ENCODE data around the gene ABCE1.
"Not testable (repeated sequence)": the region's sequence is repeated elsewhere in the genome, so short reads cannot be mapped to it uniquely, and the experiment has no call there.

Gene ABCE1

GRCh38 chr4:145102619-145103018 lies 4.5 kb downstream of the ABCE1 start:
- no peak for DNase-seq (ENCODE audit: low read depth)

- DNase-seq (ENCODE audit: low read depth) = no peak
These were observed 5.4 kb downstream of the ABCE1 start for GRCh38 chr4:145103496-145103895.

- no peak for DNase-seq (ENCODE audit: low read depth)
These were observed 9.0 kb downstream of the ABCE1 start for GRCh38 chr4:145107126-145107525.

DNA sequence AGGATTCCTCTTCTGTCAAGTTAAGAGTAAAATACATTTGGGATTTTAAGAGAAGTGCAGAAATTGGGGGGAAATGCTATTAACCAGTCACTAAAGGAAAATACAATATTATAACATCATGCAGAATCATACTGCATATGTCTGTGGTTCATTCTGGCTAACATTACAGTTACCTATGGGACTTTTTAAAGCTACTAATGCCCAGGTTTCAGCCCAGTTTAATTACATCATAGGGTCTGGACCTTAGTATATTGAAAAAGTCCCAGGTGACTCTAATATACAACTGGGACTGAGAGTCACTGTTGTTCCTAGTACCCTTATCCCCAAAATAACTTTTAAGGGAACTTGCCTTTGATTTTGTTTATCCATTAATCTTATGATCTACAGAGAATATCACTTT lies 10.0 kb downstream of the ABCE1 start:
- DNase-seq (ENCODE audit: low read depth) = no peak

DNA sequence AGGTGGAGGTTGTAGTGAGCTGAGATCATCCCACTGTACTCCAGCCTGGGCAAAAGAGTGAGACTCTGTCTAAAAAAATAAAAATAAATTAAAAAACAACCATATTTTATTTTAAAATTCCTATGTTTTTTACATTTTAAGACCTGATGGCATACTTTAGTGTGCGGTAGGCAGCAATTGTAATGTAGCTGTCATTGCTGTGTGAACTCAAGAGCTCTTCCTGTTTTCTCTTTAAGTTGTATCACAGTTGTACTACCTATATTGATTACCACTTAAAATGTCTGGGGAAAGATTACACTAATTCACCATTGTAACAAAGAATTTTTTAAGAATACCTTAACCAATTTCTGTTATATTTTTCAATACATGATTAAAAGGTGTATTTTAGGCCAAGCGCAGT lies 27.3 kb downstream of the ABCE1 start:
- DNase-seq (ENCODE audit: low read depth) = no peak

DNA sequence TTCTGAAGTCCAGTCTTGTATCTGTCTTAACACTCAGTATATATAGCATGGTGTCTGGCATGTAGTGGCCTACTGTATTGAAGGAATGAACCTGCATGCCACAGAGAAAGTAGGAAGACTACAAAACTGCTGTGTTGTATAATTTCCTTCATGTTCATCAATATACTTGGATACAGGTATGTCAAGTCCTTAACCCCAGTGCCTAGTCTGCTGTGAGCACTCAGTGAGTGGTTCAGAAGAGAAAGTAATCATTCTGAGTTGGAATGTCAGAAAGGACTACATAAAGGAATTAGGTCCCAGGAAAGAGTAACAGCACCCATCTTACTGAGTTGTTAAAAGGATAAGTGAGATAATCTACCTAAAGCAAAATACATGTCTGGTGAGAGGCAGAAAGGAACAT lies 32.0 kb downstream of the ABCE1 start:
- no peak for DNase-seq (ENCODE audit: low read depth)

GRCh38 chr4:145130788-145131399 lies 32.8 kb downstream of the ABCE1 start:
- DNase-seq (ENCODE audit: low read depth) = no peak

GRCh38 chr4:145131848-145132247 lies 33.7 kb downstream of the ABCE1 start:
- no peak for DNase-seq (ENCODE audit: low read depth)

GRCh38 chr4:145132511-145133098 lies 34.5 kb downstream of the ABCE1 start:
- no peak for DNase-seq (ENCODE audit: low read depth)

DNA sequence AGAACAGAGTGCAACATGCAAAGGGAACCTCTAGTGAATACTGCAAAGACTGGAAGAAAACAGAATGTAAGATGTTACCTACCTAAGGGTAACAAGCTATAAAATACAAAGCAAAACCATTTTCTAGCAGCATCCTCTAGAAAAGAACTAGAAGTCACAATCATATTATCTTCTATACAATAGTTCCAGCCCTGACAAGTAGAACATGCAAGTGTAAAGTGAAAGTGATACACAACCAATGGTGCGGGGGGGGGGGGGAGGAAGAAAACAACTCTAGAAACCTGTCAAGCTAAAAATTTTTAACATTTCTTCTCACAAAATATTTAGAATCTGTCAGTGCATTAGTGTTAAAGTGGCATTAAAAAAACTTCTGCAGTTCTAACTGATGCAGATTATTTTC lies 38.1 kb downstream of the ABCE1 start:
- not testable (repeated sequence) for DNase-seq (ENCODE audit: low read depth)

DNA sequence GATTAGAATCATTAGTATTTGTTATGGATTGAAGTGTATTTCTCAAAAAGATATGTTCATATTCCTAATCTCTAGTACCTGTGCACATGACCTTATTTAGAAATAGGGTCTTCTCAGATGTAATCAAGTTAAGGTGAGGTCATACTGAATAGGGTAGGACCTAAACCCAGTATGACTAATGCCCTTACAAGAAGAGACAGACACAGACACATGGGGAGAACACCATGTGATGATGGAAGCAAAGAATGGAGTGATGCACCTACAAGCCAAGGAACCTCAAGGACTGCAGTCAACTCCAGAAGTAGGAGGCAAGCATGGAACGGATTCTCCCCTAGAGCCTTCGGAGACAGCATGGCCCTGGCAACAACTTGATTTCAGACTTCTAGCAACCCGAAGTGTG lies 50.9 kb downstream of the ABCE1 start:
- no peak for DNase-seq (ENCODE audit: low read depth)

DNA sequence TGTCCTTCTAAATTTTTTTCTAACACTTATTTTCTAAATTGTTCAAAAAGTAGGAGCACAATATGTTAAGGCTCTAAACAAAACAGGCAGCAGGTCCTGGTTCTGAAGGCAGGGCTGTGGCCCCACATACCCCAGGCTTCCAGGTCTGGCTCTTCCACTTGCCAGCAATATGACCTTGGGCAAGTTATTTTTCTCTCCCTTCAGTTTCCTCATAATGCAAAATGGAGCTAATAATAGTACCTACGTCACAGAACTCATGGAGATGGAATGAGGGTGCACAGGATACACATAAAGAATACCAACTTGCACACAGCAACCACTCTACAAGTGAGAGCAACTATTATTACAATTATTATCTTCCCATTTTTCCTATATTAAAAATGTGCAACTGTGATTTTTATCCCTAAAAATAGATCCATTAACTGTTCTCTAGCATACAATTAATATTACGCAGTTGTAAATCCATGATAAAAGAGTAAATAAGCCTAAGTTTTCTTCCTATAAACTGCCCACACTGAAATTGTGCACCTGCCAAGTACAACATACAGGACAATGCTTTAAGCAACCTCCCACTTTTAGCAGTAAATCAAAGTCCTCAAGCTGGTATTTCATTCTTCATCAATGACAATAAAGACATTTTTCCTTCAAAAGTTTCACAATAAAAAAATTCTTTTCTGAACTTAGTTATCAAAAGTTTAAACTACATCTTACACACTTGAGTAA lies 55.2 kb downstream of the ABCE1 start:
- DNase-seq (ENCODE audit: low read depth) = no peak

- no peak for DNase-seq (ENCODE audit: low read depth)
These were observed 55.8 kb downstream of the ABCE1 start for GRCh38 chr4:145153904-145154298.

DNA sequence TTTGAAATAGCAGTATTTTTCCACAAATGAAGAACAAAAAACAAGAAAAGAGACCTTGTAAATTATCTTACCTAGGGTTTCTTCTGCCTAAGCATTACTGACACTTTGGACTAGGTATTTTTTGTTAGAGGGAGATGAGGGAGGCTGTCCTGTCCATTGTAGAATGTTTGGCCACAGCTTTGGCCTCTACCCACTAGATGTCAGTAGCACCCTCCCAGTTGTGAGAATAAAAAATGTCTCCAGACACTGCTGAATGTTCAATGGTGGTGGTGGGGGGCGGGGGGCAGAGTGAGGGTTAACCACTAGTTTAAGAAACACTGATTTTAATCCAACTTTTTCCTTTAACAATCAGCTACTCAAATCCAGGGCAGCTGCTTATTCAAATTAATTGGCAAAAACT lies 56.5 kb downstream of the ABCE1 start:
- DNase-seq (ENCODE audit: low read depth) = no peak

DNA sequence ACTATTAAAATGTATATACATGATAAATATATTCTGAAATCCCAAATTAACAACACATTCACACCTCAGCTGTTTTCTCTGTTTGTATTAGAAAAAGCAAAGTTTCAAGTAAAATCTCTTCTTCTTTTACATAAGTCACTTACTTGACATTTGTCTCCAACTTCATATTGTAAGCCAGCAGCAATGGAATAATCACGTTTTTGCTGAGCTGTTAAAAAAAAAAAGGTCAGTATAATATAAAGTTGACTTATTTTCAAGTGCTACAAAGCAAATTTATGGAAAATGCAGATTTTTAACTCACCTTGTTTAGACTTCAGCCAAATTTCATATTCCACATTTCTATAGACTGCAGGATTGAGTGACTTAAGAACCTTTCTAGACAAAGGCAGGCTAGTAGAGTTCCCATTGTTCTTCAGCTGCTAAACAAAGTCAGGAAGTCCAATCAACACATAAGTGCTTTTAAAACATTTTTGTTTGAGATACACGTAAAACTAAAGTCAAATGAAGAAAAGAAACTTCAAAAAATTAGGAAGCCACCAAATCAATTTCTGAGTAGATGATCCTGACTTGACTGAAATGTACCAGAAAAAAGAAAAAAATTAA lies 57.3 kb downstream of the ABCE1 start:
- no peak for DNase-seq (ENCODE audit: low read depth)

DNA sequence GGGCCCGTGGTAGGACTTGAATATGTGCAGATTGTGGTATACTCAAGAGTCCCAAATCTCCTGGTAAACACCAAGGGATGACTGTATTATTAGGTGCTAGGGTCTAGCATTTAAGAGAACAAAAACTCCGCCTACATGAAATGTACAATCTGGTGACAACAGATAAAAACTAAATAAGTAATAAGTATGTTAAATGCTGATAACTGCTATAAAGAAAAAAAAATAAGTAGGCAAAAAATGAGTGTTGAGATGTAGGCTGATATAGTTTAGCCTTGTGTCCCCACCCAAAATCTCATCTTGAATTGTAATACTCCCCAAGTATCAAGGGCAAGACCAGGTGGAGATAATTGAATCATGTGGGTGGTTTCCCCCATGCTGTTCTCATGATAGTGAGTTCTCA lies 58.9 kb downstream of the ABCE1 start:
- DNase-seq (ENCODE audit: low read depth) = no peak

DNA sequence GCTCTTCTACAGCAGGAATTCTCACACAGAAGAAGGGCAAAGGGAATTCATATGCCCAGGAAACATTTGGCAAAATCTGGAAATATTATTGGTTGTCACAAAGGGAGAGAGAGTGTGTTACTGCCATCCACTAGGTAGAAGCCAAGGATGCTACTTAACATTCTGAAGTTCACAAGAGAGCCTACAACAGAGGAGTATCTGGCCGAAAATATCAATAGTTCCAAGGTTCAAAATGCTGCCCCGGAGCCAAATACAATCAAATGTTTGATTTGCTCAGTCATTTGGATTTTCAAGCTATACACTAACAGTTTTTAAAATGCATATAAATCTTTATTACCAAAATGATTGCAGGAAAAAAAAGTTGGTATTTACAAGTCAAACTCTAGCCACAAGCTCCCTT lies 63.4 kb downstream of the ABCE1 start:
- DNase-seq (ENCODE audit: low read depth) = no peak

DNA sequence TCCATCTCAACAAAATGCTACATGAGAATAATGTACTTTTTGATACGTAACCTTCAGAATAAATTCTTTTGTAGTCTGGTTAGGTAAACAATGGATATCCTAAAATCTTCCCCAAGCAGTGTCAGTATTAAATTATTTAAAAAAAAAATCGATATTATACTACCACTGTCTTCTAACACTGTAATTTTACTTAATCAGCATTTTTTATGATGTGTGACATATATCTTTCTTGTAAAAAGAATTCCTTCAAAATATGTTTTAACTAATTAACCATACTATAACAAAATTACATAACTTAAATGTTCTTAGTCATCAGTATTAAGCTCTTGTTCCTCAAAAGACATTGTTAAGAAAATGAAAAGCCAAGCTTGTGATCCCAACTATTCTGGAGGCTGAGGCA lies 69.8 kb downstream of the ABCE1 start:
- DNase-seq (ENCODE audit: low read depth) = no peak

GRCh38 chr4:145168581-145169187 lies 70.6 kb downstream of the ABCE1 start:
- DNase-seq (ENCODE audit: low read depth) = no peak

- DNase-seq (ENCODE audit: low read depth) = no peak
These were observed 72.1 kb downstream of the ABCE1 start for GRCh38 chr4:145170223-145170622.

GRCh38 chr4:145171911-145172310 lies 73.8 kb downstream of the ABCE1 start:
- no peak for DNase-seq (ENCODE audit: low read depth)

DNA sequence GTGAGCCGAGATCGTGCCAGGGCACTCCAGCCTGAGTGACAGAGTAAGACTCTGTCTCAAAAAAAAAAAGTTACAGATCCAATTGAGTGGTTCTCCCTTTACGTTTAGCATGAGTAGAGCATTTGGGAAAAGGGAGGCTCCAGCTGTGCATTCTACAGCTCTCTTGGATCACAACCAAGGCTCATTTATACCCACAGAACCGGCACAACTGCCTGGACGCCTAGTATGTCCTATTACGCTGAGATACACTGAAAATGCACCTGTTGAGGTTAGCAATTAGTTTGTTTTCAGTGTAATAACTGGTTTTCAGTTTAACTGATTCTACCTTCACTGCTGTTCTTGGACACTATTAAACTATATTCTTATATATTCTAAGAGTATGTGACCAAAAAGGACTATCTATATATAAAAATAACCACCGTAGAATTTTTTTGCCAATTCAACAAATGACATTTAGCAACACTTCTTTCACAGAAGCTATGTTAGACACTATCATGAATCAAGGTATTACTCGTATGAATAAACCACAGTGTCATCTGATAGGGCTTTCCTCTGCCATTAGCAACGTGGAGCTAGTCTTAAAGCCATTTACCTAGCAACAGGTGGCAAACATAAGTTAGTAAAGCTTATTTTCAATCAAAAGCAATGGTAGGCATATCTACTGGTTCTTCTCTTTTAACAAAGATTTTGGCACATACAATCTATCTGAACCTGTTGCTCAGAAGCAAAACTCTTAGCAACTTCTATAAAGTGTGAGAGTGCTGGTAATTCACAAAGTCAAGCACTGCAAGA lies 78.7 kb downstream of the ABCE1 start:
- no peak for DNase-seq (ENCODE audit: low read depth)

Measured in stimulated activated CD8-positive, alpha-beta memory T cell treated with anti-CD3 and anti-CD28 coated beads, Interleukin-7, amount 100 ng/mL, for 24 hours (primary cell).